Right lobe of liver (tissue), 6 donors: ENCODE results near the gene TBCCD1. TPM values are rescaled to one million over a fixed set of nuclear protein-coding genes. Genes with fewer than 3 reads are reported as not detected.

ENCODE experiments used
- ATAC-seq, 4 donors: fragments of 200-7000 bp; cut with Tn5 transposase; one replicate each; pipeline ENCODE4 v1.9.1; 2020; ENCODE audit warnings: mild to moderate bottlenecking in 4 of 4, moderate library complexity in 4 of 4
- DNase-seq, 3 donors: peaks; one replicate each; pipeline ENCODE4 v3.0.0-alpha.2; 2020
- H3K27ac ChIP-seq, 3 donors: fragments of 200-600 bp; one replicate each; pipeline ENCODE4 v1.8.0; 2022
- H3K27me3 ChIP-seq, 2 donors: fragments of 200-600 bp; one replicate each; pipeline ENCODE4 v1.8.0; 2022
- H3K36me3 ChIP-seq, 4 donors: fragments of 200-600 bp; sonication (generic) in 1 of 4; one replicate each; pipeline versions ENCODE4 v1.5.1 to v1.8.0; 2017 to 2022; ENCODE audit warnings: control low read depth in 1 of 4
- H3K4me1 ChIP-seq, 4 donors: fragments of 200-600 bp; sonication (generic) in 1 of 4; one replicate each; pipeline versions ENCODE4 v1.5.1 to v1.8.0; 2017 to 2022; ENCODE audit warnings: control low read depth in 1 of 4
- H3K4me3 ChIP-seq, 3 donors: fragments of 200-600 bp; one replicate each; pipeline ENCODE4 v1.8.0; 2022
- H3K9me3 ChIP-seq, 4 donors: fragments of 200-600 bp; sonication (generic) in 1 of 4; one replicate each; pipeline versions ENCODE4 v1.5.1 to v1.8.0; 2017 to 2022; ENCODE audit warnings: control low read depth in 1 of 4
- POLR2A ChIP-seq: fragments of 450-650 bp; IDR thresholded peaks from one replicate; pipeline ENCODE4 v1.6.1; 2017; ENCODE audit warnings: antibody characterized with exemption, mild to moderate bottlenecking
- WGBS: methylation state at CpG from one replicate; pipeline ENCODE4 v1.1.6; 2018; ENCODE audit warnings: low coverage, low lambda C conversion rate; ENCODE audit not compliant: insufficient coverage; ENCODE audit errors: missing lambda C conversion rate; 5-methylcytosine and 5-hydroxymethylcytosine counted together
- intact Hi-C, 2 donors: fragments of 100-400 bp; cut with DNase I; formaldehyde crosslinking; loops; one replicate each; pipeline versions ENCODE4 v1.11.2 to v1.14.1; 2022
- total RNA-seq, 6 experiments: library from RNA; depleted of rRNA in 2 of 6; stranded (reverse); fragments of >200 nt in 2 of 6; fragmentation: NEBNext Ultra II Directional in 3 of 6; extraction: Animal tissue kit (Norgen Biotek cat#: 25700) in 3 of 6; gene quantifications; one replicate each; pipeline versions ENCODE4 v1.1.0 to v1.2.4, GENCODE V29; 2016 to 2023
- TF ChIP-seq, protein P1 (sequence below), 4 donors: fragments of 200-600 bp in 3 of 4; fragments of 450-650 bp in 1 of 4; IDR thresholded peaks; one replicate each; pipeline versions ENCODE4 v1.5.1 to v1.8.0; 2016 to 2022; ENCODE audit warnings: antibody characterized with exemption in 4 of 4, mild to moderate bottlenecking in 2 of 4
- donor health status: DM: no; HTN: yes; CAD: no.
- donor health status: DM: no; HTN: no; CAD: no.
- donor health status: DM: no; HTN: no; CAD: no.
- donor health status: DM: no; HTN: yes; CAD: no.
- donor health status: DM: no; HTN: yes; CAD: no.

The TBCCD1 gene
- total RNA-seq, 6 experiments from 2014 or later = 6.7 to 8.7 (median 7.5) TPM

DNA sequence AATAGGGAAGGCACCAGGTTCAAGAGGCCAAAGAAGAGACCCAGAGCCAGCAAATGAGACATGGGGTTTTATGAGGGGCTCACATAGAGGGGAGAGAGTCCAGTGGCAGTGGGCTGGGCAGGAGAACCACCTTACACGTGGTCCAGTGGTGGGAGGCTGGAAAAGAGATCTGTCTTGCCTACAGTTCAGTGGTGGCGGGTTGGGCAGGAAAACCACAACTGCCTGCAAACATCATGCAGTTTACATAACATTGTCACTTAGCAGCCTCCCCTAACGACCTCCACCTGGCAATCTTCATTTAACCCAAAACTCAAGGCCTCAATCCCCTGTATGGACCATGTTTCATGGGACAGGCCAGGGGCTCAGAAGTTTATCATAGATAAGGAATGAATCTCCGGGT lies 52.0 kb downstream of the TBCCD1 start:
- no peaks in the 10 kb centered on the region for H3K4me1 ChIP-seq
- no peak overlapping the region for H3K4me3 ChIP-seq
- H3K9me3 ChIP-seq = no peaks in the 10 kb centered on the region
- intact Hi-C loops = no loop called here
- no peaks in the 10 kb centered on the region for H3K36me3 ChIP-seq
- DNase-seq (no peak), ATAC-seq (no peak)
- no peak for TF ChIP-seq POLR2A
- TF ChIP-seq, protein P1, sequence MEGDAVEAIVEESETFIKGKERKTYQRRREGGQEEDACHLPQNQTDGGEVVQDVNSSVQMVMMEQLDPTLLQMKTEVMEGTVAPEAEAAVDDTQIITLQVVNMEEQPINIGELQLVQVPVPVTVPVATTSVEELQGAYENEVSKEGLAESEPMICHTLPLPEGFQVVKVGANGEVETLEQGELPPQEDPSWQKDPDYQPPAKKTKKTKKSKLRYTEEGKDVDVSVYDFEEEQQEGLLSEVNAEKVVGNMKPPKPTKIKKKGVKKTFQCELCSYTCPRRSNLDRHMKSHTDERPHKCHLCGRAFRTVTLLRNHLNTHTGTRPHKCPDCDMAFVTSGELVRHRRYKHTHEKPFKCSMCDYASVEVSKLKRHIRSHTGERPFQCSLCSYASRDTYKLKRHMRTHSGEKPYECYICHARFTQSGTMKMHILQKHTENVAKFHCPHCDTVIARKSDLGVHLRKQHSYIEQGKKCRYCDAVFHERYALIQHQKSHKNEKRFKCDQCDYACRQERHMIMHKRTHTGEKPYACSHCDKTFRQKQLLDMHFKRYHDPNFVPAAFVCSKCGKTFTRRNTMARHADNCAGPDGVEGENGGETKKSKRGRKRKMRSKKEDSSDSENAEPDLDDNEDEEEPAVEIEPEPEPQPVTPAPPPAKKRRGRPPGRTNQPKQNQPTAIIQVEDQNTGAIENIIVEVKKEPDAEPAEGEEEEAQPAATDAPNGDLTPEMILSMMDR (IDR thresholded peaks at IDR 0.05) = no peak
- H3K27me3 ChIP-seq = no peaks in the 10 kb centered on the region
- H3K27ac ChIP-seq = no peak overlapping the region
- WGBS = 35% methylated on average over 3 of the region's 4 CpGs

GRCh38 chr3:186514296-186515002 lies 52.7 kb downstream of the TBCCD1 start:
- no peaks in the 10 kb centered on the region for H3K27me3 ChIP-seq
- no peaks in the 10 kb centered on the region for H3K4me1 ChIP-seq
- no peaks in the 10 kb centered on the region for H3K9me3 ChIP-seq
- 64% methylated on average over 3 of the region's 3 CpGs for WGBS
- peak in 2 of 4 donors; percentile 19 to 30 for ATAC-seq
- no peak for DNase-seq
- TF ChIP-seq POLR2A = no peak
- TF ChIP-seq, protein P1 (IDR thresholded peaks at IDR 0.05) = peak; percentile 17 to 27 (median 20)
- intact Hi-C loops = no loop called here
- H3K27ac ChIP-seq = no peak overlapping the region
- H3K36me3 ChIP-seq = no peaks in the 10 kb centered on the region
- no peak overlapping the region for H3K4me3 ChIP-seq

GRCh38 chr3:186513386-186513785 lies 53.8 kb downstream of the TBCCD1 start:
- DNase-seq = no peak
- Histone ChIP-seq H3K9me3 (no peaks in the 10 kb centered on the region), H3K36me3 (no peaks in the 10 kb centered on the region), H3K27ac (no peak overlapping the region), H3K27me3 (no peaks in the 10 kb centered on the region), H3K4me3 (no peak overlapping the region), H3K4me1 (no peaks in the 10 kb centered on the region)
- no peak for TF ChIP-seq POLR2A
- TF ChIP-seq, protein P1 (IDR thresholded peaks at IDR 0.05) = no peak
- intact Hi-C loops = no loop called here
- ATAC-seq = no peak
- WGBS = 49% methylated on average over 4 of the region's 5 CpGs

DNA sequence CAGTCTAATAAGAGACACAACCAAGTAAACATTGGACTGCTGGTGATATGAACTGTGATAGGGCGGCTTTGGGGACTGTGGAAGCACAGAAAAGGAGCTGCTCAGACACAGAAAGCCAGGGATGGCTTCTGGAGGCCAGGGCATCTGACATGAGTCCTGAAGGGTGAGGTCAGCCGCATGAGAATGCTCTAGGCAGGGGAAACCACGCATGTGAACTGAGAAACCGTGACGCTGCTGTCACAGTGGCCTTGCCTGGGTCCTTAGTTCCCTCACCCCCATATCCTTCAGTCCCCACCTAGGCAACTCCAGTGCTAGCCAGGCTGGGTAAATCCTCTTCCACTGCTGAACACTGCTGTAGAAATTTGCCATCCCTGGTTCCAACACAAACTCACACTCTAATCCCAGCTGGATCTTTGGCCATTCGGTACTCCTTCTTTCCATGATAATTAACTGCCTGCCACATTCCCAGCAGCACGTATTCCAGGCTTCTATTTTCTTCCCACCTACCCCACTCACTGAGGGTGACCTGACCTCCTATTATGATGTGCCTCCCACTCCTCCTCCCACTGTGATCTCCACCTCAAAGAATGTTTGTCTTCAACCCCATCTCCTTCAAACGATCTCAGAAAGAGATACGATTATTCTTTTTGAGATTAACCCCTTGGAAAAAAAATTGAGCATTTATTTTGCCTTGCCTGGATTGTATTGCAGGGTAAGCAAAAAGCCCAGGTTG lies 54.4 kb downstream of the TBCCD1 start:
- DNase-seq (no peak), ATAC-seq (no peak)
- no peaks in the 10 kb centered on the region for H3K36me3 ChIP-seq
- H3K27me3 ChIP-seq = no peaks in the 10 kb centered on the region
- WGBS = 42% methylated on average over 8 of the region's 9 CpGs
- H3K27ac ChIP-seq = no peak overlapping the region
- no peak for TF ChIP-seq POLR2A
- TF ChIP-seq, protein P1 (IDR thresholded peaks at IDR 0.05) = no peak
- intact Hi-C loops = no loop called here
- H3K4me1 ChIP-seq = no peaks in the 10 kb centered on the region
- H3K4me3 ChIP-seq = no peak overlapping the region
- H3K9me3 ChIP-seq = no peaks in the 10 kb centered on the region
